Kasumi-1 (cell line): Measurements from ENCODE around the gene ADAMTS9.

Source experiments
- DNase-seq, 2 experiments: peaks; one replicate each; lab custom pipeline; 2025; lab: John Stamatoyannopoulos, UW

ADAMTS9 gene

DNA sequence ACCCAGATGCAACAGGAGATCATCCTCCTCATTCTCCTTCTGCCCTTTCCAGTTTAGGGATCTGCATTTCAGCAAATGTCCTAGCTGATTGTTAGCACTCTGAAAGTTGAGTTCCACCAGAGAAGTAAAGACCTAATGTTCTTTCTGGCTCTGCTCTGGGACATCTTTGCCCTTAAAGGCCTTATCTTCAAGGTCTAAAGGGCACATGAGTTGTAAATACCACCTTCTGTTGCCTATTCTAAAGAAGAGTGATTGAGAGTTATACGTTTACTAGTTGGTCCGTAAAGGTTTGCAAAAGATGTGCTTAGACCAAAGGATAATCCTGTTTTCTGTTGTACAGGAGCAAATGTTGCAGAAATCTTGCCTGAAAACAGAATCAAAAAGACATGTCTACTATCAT, 151.6 kb downstream of the ADAMTS9 start:
- no peak for DNase-seq

DNA sequence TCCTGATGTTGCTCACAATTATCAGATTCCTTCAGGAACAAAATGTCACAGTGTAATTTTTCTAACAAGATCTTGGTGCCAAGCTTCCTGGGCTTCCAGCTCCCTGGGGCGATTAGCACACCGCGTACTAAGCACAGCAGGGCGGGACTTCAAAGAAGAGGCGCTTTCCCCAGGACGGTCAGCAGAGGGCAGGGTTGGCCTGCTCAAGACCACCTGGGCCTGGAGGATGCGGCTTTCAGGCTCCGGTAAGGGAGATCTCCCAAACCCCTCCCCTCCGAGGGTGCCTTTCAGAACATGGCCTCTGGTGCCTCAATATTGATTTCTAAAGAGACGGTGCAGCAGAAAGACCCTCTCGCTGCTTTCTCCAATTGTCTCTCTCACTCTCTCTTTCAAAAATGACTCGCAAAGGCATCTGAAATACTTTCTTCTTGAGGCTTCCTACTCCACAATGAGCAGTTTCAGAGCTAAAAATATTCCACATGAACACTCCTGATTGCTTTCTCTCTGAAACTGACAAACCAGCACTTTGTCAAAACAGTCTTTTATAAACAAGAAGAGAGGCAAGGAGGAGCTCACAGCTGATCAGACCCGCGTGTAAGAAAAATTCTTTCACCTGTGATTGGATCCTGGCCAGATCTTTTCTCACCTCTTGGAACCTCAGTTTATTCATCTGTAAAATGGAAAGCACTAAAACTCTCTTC, 154.0 kb downstream of the ADAMTS9 start:
- peak; percentile 88 to 89 for DNase-seq

DNA sequence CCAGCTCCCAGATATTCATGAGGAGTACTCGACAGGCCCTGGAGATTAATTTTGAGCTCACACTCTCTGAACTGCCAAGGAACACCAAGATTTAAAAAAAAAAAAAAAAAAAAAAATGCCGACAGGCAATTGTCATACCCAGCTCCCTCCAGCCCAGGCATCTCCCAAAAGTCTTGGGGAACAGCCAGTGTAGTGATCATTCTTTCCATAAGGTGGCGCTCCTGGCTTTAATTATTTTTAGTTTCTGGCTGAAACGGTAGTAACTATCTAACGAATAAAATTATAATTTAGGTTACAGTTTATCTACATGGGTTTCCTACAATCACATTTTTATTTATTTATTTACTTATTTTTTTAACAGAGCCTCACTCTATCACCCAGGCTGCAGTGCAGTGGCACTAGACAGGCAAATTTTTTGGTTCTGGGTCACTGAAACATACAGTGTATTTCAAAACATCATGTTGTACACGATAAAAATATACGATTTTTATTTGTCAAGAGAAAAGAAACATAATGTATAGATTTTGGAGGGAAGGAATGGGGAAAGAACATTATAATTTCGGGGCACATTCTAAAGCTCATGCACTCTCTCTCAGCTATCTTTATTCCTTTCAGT, 157.3 kb downstream of the ADAMTS9 start:
- DNase-seq = peak; percentile 59 to 66

DNA sequence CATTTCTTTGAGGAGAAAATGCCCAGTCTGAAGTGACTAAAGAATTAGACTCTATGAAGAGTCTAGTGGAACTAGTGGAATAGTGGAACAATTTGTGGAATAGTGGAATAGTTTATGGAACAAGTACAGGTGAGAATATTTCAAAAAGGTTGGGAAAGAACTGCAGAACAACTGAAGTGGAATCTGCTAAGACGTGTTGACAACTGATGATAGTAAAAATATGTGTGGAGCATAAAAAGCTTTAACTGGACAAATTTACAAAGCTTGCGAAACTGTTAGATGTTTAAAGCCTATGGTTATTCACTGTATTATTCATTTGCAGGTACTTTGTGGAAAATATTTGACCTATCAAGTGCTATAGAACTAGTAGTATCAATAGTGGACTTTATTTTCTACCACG, 164.5 kb downstream of the ADAMTS9 start:
- no peak for DNase-seq

DNA sequence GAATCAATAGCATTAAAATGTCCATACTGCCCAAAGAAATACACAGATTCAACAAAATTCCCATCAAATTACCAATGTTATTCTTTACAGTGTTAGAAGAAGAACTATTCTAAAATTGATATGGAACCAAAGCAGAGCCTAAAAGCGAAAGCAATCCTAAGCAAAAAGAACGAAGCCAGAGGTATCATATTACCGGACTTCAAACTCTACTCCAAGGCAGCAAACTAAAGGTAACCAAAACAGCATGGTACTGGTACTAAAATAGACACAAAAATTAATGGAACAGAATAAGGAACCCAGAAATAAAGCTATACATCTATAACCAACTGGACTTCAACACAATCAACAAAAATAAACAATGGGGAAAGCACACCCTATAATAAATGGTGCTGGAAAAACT, 167.5 kb downstream of the ADAMTS9 start:
- no peak for DNase-seq

DNA sequence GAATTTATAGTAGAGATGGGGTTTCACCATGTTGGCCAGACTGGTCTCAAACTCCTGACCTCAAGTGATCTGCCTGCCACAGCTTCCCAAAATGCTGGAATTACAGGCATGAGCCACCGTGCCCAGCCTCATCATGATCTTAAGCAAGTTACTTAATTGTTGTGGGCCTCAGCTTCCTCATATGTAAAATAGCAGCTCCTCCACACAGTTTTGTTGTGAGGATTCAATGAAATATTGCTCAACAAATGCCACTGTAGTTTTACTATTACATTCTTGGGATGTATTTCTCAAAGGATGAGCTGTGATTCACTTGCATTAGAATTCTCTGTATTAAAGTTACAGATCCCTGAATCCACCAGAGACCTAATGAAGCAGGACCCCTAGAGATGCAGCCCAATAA, 168.8 kb downstream of the ADAMTS9 start:
- no peak for DNase-seq

DNA sequence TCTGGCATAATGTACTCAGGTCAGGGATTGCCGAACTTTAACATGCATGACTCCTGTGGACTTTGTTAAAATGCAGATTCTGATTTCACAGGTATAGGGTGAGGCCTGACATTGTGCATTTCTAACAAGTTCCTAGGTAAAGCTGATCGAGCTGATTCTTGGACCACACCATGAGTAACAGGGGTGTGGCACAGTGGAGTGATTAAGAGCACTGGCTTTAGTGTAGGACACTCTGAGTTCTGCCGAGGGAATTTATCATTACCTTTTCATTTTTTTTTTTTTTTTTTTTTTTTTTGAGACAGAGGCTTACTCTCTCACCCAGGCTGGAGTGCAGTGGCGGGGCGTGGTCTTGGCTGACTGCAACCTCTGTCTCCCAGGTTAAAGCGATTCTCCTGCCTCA, 169.3 kb downstream of the ADAMTS9 start:
- DNase-seq = no peak

DNA sequence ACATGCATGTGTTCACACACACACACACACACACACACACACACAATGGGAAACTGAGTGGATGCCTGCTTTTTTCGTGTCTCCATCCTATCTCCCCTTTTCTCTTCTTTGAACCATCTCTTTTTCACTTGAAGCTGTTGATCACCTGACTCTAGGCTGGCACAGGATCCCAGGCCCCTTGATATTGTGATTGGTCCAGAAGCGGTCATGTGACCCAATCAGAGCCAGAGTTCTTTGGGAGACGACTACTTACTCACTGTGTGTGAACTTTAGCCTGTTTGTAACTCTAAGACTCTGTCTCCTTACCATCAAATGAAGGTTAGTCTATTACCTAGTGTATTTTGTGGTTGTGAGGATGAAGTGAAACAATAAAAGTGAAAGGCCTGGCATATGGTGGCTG, 172.9 kb downstream of the ADAMTS9 start:
- no peak for DNase-seq

DNA sequence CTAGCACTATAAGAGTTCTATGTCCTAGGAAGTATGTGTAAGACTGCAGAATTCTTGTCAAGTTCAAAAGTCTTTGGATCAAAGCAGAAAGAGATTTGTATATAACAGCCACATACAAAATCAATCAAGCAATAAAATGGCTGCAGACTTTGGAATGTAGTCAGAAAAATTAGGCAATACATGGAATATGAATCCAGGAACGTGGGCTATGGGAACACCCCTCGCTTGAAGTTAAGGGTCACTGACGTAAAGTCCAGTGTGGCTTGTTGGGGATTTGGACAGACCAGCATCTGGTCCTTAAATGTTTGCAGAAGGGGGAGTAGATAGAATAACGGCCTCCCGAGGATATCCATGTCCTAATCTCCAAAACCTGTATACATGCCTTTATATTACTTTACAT, 178.6 kb downstream of the ADAMTS9 start:
- DNase-seq = no peak

DNA sequence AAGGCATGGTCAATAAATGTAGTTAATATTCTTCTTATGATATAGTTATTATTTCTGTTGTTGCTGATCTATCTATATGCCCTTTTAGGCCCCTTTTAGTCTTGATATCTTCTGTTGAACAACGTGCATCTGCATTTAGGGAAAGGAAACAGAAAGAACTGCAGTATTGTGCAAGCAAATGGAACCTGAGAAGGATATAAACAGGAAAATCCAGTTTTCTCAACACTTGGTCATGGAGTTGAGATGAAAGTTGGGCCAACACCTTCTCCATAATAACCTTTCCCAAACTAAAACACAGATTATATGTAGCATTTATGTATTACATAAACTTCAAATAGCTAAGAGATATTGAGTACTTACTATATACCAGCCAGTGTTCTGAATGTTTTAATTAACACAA, 179.7 kb downstream of the ADAMTS9 start:
- no peak for DNase-seq

DNA sequence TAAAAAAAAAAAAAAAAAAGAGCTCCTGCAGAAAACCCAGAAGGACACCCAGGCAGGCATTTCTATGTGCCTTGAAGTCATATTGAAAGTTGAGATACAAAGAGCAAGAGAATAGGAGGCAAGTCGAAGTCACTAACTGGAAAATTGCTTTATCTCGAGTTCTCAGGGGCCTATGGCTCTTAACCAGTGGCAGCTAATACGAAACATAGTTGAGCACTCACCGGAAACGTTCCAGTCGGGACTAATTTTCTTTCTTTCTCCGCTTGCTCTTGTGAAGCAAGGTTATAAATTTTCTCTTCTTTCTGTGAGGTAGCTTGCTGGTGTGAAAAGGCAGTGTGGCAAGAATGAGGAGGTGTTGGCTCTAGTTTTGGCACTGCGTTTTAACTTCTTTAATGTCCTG, 181.5 kb downstream of the ADAMTS9 start:
- DNase-seq = no peak

DNA sequence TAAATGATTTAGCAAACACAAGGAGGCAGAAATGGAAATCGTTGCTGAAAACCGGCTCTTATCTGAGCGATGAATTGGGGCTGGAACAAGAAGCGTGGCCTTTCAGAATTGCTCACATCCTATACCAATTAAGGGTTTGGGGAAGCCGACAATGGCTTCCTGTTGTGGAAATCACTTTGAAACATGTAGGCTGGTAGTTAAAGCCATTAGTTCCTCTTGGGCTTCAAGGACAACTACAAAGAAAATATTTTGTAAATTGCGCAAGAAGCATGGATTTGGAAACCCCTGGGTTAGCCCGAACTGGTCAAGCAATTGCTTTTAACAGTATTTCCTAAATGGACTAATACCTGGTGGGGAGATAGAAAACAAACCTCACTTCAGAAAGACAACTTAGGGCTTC, 182.4 kb downstream of the ADAMTS9 start:
- peak; percentile 51 to 65 for DNase-seq

DNA sequence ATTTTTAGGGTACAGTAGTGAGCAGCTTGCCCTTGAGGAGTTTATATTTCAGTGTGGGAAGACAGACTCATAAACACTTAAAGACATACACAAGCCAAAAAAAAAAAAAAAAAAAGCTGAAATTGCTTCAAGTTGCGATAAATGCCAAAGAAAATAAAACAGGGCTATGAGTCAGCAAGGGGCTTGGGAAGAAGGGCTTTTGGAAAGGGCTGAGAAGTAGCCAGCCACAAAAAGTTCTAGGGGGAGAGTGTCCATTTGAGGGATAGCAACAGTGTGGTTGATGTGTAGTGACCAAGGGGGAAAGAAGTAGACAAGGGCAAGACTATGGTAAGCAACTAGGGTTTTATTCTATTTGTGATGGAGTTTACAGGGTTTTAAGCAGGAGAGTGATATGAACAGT, 185.5 kb downstream of the ADAMTS9 start:
- DNase-seq = no peak

DNA sequence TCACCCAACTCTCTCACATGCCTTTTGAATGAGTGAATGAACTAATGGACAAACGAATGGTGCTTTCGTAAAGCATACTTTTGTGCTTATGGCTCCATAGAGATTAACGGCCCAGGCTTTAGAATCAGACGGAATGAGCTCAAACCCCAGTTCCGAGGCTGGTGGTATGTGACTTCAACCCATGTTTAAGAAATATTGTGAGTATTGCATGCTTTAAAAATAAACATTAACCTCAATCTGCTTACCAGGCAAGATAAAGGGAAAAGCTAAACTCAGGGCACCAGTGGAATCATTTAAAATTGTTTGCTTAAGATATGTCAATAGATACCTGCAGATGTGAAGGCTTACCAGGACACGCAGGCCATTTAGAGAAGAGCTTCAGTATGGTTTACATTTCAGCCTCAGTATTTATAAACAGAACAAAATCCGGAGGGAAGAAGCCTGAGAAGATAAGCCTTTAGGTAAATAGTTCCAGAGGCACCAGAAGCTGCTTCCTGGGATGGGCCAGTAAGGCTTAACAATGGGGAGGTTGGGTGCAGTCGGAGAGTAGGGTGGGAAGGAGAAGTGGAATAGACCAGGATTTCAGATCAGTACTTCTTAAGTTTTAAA, 186.4 kb downstream of the ADAMTS9 start:
- no peak for DNase-seq

DNA sequence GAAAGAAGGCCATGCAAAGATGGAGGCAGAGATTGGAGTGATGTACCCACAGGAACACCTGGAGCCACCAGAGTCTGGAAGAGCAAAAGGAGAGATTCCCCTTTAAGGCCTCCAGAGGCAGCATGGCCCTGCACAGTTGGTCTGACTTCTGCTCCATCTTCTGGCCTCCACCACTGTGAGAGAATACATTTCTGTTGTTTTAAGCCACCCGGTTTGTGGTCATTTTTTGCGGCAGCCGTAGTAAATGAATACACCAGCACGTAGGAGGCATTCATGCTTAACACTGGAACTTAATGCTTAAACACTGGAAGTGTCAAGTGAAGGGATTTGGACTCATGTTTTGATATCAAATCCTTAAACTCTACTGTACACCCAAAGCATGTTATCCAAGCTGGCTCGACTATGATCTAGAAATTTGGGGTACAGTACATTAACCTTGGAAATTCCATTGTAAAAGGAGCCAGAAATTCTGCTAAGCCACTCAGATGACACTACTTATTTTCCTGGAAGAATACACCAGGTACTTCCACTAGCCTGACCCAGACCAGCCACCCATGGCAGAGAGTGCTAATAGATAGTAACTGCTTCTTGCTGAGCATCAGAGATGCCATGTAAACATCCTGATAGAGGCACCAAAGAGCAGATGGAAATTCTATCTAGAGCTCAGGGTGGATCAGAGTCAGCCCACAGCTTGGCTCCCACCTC, 190.9 kb downstream of the ADAMTS9 start:
- DNase-seq = no peak

DNA sequence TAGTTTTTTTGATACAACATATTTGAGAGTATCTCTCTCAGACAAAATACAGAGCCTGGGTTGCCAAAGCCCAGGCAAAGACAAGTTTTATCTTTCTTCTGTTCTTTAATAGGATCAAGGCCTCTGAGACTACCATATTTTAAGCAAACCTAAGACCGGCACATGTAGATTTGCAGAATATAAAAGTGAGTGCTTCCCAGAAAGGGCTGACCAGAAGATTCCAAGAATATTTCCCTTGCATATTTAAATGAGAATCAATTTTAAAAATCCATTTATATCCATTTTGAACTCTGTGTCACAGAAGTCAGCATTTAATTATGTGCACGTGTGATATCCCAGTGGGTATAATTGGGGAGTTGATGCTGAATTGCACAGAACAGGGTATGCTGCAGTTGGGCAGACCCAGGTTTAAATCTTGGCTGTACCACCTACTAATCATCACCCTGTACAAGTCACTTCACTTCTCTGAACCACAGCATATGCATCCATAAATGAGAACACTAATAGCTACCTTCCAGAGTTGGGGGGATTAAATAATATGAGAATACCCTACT, 191.9 kb downstream of the ADAMTS9 start:
- DNase-seq = no peak

DNA sequence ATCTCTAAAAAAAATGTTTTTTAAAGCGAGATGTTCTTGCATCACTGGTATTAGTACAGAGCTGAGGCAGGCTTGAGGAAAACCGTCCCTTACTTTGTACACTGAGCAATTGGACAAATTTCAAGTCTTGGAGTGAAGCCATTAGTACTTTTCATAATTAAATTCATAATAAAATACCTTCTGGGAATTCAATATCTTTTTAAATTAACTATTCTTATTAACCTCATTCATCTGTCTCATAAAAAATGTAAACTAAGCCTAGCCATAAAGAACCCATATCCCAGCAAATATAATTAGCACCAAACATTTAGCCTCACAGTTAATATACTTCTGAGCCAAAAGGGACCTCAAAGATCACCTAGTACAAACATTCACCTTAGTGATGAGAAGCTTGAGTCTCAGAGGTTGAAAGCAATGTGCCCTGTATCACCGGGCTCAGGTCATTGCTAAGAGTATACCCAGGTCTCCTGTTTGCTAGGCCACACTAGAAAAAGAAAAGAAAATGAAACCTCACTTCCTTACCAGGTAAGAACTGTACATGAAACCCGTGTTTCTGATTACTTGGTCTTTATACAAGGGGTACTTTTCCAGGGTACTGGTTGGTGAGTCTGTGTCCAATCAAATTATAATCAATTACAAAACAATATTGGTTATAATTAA, 192.5 kb downstream of the ADAMTS9 start:
- no peak for DNase-seq

DNA sequence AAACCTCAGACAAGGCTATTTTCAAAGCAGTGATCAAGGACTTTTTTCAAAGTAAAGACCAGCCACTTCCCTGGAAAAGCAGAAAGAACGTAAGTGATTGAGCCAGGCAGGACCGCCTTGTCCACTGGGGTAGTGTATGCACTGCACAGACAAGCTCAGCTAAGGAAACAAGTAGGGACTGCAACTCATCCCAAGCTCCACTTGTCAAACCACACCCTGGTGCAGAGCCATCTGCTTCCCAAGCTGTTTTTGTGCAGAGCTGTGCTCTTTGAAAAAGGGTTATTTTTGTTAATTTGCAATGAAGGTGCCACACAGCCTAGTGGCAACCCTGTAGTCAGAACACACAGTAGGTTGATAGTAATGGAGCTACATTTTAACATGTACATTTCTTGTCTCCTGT, 193.3 kb downstream of the ADAMTS9 start:
- DNase-seq = no peak

DNA sequence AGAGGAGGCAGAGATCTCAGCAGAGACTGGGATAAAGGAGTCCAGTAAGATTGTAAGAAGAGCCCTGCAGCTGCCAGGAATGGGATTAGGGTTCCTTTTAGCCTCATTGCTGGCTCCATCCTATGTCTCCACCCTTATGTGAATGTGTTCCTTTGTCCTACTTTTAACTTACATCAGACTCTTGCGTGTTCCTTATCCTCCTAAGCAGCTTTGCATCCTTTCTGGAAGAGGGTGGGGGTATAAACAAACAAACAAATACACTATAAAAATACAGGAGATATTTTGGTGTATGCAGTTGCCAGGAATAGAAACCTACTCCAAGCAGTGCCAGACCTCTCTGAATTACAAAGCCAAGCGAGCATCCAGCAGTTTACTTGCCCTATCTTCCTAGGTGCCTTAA, 194.7 kb downstream of the ADAMTS9 start:
- DNase-seq = no peak

DNA sequence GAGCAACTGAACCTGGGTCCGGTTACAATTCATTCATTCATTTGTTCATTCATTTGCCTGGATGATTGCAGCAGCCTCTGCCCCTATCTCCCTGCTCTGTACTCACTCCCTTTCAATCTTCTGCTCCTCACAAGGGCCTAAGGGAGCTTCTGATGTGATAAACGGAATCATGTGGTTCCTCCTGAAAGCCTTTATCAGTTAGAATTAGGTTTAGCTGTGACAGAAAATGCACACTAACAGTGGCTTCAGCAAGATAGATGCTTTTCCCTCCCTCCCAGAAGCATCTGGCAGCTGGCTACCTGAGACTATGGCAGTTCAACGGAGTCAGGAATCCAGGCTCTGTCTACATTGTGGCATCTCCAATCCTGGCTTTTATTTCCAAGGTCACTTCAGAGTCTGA, 196.0 kb downstream of the ADAMTS9 start:
- DNase-seq = no peak

DNA sequence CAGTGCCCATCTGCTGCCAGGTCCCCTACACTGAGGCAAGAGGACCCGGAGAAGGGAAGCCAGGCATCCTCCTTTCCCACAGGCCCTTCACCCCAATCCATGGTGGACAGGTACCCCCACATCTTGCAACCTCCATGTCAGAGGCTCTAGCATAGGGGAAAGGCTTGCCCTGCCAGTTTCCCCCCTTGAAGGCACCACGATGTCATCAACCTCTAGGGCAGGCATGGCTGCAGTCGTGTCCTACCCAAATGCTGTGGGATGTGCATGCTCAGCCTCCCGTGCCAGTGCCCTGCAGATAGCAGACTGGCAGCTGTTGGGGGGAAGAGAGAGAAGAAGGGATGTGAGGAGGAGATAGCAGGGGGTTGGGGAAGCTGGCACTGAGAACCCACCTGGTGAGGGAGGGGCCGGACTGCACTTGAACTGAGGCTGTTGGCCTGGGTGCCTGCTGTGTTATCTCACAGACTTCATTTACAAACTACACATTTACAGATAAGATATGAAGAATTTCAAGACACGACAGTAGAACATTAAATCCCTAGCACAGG, 197.5 kb downstream of the ADAMTS9 start:
- DNase-seq = no peak
